IPS DF 4.7 (cell line): ENCODE results near the gene C1GALT1.
"Not testable (repeated sequence)": the region's sequence is repeated elsewhere in the genome, so short reads cannot be mapped to it uniquely, and the experiment has no call there.

Experiments used
- DNase-seq: peaks from one replicate; pipeline ENCODE4 v3.0.0-alpha.2; 2013; ENCODE audit warnings: low spot score; ENCODE audit errors: extremely low read depth

The C1GALT1 gene

DNA sequence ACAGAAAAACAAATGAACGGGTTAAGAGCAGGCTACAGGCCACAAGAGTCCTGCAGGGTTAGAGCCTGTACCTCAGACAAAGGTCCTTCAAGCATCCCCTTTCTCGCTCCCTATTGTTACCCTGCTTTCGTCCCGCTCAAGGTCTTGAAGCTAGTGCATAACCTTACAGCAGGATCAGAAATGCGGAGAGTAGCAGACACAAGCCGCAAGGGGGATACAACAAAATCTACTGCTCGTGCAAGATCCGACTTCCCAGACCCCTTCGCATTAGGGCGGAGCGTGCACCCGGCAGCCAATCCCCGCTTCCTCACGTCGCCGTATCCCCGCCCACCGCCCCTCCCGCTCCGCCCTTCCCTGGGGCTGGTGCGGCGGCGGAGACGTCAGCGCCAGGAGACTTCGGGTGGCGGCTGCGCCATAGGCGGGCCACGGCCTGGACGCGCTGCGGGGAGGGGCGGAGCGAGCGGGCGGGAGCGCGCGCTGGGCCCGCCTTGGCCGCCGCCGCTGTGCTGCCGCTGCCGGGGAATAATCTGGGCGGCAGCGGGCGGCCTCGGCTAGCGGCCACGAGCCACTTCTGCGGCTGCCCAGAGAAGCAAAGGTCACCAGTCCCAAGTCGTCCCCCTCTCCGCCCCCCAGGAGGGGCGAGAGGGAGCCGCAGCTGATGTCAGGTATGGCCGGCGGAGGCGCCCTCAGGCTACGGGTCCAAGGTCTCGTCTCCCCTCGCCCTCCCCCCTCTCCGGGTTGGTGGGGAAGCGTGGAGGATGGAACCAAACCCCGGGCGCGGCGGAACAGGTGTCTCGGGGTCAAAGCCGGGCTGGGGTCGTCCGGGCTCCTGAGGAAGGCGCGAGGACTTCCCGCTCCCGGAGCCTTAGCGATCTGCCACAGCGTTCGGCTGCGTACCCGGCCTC lies at the start of gene C1GALT1:
Gene C1GALT1, plus strand, starts transcription at position 389 of the 905 bp plus-strand sequence. CDS start 51,776 bp downstream, outside the sequence.
- DNase-seq = peak; percentile 89

- no peak for DNase-seq
Measured at GRCh38 chr7:7134046-7134445, 48.3 kb upstream of the C1GALT1 start.

GRCh38 chr7:7135074-7135473 lies 47.3 kb upstream of the C1GALT1 start:
- DNase-seq = no peak

GRCh38 chr7:7135924-7136323 lies 46.4 kb upstream of the C1GALT1 start:
- not testable (repeated sequence) for DNase-seq

- no peak for DNase-seq
Measured at GRCh38 chr7:7136466-7137381, 45.6 kb upstream of the C1GALT1 start.

DNA sequence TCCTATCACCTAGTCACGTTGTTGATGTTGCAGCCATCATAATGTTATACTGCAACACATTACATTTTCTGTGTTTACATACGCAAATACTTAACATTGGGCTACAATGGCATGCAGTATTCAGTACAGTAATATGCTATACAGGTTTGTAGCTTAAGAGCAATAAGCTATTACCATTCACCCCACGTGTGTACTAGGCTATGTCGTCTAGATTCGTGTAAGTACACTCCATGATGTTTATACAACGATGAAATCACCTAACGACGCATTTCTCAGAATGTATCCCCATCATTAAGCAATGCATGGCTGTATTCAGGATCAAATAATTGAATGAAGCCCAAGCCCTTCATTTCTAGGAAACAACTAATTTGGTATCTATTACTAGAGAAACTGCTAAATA lies 43.4 kb upstream of the C1GALT1 start:
- DNase-seq = no peak

DNA sequence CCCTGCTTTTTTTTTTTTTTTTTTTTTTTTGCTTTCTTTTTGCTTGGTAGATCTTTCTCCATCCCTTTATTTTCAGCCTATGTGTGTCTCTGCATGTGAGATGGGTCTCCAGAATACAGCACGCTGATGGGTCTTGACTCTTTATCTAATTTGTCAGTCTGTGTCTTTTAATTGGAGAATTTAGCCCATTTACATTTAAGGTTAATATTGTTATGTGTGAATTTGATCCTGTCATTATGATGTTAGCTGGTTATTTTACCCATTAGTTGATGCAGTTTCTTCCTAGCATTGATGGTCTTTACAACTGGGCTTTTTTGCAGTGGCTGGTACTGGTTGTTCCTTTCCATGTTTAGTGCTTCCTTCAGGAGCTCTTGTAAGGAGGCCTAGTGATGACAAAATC lies 38.9 kb upstream of the C1GALT1 start:
- DNase-seq = not testable (repeated sequence)

GRCh38 chr7:7145151-7145550 lies 37.2 kb upstream of the C1GALT1 start:
- DNase-seq = not testable (repeated sequence)

- DNase-seq = no peak
Measured at GRCh38 chr7:7146837-7147236, 35.5 kb upstream of the C1GALT1 start.

GRCh38 chr7:7148798-7149481 lies 33.4 kb upstream of the C1GALT1 start:
- no peak for DNase-seq

- no peak for DNase-seq
Measured at GRCh38 chr7:7151285-7151684, 31.1 kb upstream of the C1GALT1 start.

DNA sequence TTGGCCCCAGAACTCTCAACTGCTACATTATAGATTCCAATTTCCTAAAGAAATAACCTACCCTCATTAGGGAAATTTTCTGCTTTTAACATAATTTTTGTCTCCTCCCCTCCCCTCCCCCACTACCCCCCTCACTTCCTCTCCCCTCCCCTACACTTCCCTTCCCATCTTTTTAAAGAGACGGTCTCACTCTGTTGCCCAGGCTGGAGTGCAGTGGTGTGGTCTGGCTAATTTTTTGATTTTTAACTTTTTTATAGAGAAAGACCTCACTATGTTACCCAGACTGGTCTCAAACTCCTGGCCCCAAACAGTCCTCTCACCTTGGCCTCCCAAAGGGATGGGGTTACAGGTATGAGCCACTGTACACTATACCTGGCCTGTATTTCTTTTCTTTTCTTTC lies 30.5 kb upstream of the C1GALT1 start:
- no peak for DNase-seq

DNA sequence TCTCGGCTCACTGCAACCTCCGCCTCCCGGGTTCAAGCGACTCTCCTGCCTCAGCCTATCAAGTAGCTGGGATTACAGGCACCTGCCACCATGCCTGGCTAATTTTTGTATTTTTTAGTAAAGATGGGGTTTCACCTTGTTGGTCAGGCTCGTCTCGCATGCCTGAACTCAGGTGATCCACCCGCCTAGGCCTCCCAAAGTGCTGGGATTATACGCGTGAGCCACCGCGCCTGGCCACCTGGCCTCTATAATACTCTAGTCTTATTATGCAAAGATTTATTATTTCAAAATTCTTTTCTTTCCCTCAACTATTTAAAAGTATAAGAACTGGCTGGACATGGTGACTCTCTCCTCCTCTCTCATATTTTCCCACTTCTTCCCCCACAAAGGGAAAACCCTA lies 30.0 kb upstream of the C1GALT1 start:
- DNase-seq = no peak

DNA sequence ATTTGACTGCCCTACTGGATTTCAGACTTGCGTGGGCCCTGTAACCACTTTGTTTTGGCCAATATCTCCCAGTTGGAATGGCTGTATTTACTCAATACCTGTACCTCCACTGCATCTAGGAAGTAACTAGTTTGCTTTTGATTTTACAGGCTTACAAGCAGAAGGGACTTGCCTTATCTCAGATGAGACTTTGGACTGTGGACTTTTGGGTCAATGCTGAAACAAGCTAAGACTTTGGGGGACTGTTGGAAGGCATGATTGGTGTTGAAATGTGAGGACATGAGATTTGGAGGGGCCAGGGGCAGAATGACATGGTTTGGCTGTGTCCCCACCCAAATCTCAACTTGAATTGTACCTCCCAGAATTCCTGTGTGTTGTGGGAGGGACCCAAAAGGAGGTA lies 28.0 kb upstream of the C1GALT1 start:
- DNase-seq = not testable (repeated sequence)

DNA sequence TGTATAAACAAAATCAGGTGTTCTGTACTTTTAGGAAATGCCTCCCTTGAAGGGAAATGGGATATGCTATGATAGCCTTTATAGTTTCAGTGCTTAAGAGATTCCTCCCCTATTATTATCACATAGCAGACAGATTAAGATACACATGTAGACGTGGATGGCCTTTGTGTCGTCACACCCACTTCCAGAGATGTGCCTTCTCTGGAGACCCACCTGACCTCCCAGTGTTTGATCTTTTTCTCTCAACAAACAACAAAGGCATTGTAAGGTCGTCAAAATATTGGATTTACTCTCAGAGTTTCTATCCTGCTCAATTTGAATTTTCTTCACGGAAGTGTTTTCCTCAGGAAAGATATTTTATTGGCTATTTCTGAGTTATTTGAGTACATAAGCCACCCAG lies 25.7 kb upstream of the C1GALT1 start:
- no peak for DNase-seq

DNA sequence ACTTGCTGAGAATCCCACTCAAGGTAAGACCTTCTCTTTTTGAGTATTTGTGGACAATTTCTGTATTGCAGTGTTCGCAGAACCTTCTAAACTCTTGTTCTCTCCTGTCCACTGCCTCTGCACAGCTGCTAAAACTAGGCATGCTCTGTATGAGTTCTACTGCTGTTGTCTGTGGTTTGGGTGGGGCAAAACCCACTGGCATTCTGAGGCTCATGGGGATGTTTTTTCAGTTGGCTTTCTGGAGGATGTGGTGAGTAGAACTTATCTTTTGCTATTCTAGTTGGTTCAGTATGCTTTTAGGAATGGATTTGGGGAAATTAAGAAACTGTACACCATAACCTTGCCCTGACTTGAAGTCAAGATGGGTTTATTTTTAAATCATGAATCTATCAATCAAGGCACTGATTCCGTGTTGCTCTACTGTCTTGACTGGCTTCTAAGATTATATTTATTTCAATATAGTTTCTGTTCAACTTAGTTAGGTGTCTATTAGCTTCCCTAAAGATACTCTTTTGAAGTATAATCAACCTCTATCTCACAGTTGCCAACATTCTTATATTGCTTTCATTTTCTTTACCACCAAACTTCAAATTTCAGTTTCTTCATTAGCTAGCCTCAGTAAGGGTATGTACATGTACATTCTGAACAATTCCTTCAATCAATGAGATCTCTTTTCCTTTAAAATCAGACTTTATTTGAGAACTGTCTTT lies 25.0 kb upstream of the C1GALT1 start:
- no peak for DNase-seq

- DNase-seq = no peak
Measured at GRCh38 chr7:7157887-7158271, 24.5 kb upstream of the C1GALT1 start.

- no peak for DNase-seq
Measured at GRCh38 chr7:7159063-7159658, 23.2 kb upstream of the C1GALT1 start.

- DNase-seq = no peak
Measured at GRCh38 chr7:7164591-7164990, 17.8 kb upstream of the C1GALT1 start.

GRCh38 chr7:7165372-7165771 lies 17.0 kb upstream of the C1GALT1 start:
- no peak for DNase-seq

GRCh38 chr7:7166318-7166717 lies 16.0 kb upstream of the C1GALT1 start:
- no peak for DNase-seq
